ENCODE measurements around the gene TEX10.
"Not testable (repeated sequence)": the region's sequence is repeated elsewhere in the genome, so short reads cannot be mapped to it uniquely, and the experiment has no call there.

The TEX10 gene

DNA sequence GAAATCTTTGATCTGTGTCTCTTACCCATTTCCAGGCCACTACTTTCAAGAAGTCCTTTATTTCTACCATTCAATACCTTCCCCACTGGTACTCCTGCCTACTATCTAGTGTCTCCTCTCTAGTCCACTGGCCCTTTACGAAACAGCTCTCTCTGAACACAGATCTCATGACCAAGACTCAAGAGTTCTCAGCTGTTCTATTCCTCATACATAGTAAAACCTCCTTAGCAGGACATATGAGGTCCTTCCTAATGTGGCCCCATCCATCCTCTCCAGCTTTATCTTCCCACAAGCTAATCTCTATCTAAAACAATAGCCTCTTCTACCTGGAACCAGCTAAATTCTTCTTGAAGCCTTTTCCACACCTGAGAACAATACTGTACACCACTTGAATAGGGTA lies 2.6 kb downstream of the TEX10 start:
- no peak for DNase-seq (ENCODE audit: low read depth in 2 of 2)

DNA sequence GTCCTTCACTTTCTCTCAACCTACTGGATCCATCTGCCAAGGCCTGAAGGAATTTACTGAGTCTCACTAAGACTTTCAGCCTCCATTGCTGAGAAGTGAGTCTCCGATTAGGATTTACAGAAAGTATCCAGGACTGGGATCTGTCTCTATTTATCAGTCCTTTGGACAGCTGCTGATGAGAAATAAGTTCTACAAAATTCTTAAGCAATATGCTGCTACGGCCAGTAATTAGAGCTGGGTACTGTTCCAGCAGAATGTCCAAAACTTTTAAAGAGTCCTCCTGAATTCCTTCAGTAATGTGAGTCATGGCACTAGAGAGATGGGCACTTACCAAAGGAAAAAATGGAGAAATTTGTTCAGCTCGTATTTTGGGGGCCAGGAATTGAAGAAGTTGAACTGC lies 5.9 kb downstream of the TEX10 start:
- no peak for DNase-seq (ENCODE audit: low read depth in 2 of 2)

DNA sequence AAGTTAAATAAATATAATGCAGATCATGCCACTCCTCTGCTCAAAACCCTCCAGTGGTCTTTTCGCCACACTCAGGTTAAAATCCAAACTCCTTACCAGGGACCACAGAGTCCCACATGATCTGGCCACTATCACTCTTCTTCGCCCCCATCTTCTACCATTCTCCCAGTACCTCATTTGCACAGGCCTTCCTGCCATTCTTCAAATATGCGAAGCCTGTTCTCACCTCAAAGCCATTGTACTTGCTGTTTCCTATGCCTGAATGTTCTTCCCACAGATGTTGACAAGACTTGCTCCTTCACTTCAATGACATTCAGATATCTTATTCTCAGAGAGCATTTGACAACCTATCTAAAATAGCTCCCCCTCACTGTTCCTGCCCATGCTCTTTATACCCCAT lies 10.9 kb downstream of the TEX10 start:
- no peak for DNase-seq (ENCODE audit: low read depth in 2 of 2)

DNA sequence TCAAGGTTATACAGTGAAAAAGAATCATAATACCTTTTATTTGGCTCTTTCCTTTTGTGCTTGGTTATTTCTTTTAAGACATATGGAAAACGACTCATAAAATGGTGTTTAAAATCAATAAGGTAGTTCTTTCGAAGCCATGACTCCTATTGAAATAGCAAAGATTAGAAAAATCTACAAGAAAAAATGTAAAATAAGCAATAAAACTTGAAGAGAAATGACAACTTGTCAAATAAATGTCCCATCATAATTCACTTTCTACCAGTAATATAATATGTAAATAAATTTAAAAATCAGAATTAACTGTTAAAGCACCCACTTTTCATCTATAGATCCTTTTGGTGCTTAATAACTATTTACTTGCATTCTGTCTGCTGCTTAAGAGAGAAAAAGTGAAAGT lies 12.5 kb downstream of the TEX10 start:
- no peak for DNase-seq (ENCODE audit: low read depth in 2 of 2)

DNA sequence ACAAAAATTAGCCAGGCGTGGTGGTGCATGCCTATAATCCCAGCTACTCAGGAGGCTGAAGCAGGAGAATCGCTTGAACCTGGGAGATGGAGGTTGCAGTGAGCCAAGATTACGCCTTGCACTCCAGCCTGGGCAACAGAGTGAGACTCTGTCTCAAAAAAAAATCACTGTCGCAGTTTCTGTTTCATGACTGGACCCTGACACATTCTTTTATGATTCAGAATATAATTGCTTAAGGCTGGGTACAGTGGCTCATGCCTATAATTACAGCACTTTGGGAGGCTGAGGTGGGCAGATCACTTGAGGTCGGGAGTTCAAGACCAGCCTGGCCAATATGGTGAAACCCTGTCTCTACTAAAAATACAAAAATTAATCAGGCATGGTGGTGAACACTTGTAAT lies 14.0 kb downstream of the TEX10 start:
- DNase-seq (ENCODE audit: low read depth in 2 of 2): not testable (repeated sequence)

DNA sequence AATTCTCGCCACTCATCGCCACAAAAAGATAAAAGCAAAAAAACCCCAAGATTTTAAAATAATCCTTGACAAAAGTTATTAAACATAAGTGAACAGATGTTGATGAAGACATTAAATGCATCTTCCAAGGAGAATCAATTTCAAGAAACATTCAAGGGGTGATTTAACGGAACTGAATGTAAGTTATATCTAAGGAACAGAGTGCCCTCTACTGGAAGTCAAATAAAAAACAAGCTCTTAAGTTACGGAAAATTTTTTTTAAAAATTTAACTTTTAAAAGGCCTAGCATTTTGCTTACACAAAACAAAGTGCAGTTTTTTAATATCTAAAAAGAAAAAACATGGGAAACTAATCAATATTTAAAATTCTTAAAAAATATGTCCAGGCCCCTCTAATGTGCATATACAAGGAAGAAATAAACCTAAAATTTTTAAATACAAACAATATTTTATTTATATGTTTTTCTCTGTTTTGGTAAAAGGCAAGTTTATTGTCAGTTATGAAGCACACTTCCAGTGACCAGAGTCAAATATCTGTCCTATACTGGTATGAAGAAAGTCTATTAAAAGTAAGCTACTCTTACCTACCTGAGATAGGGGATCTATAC lies 28.0 kb downstream of the TEX10 start:
- no peak for DNase-seq (ENCODE audit: low read depth in 2 of 2)

DNA sequence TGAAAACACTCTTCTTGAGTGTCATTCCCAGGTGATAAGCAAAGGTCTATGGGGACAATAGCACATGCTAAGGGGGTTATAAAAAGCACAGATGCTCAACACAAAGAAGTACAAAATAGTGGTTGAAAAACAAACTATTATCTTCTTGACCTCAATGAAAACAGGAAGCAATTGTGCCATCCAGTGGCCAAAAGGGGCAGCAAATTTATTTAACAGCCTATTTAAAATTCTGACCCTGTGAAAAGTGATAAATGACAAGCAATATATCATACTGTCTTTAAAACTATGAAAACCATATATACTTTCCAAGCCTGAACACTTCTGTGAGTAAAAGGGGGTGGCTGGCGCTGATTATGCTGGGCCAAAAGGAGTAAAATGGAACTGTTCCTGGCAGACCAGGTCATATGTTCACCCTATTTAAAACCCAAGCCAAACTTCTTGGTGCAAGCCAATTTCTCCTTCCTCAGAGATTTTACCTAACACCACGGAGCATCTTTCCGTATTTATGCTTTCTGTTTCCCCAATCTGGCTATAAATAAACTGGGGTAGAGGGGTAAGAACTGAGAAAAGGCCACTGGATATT lies 29.7 kb downstream of the TEX10 start:
- no peak for DNase-seq (ENCODE audit: low read depth in 2 of 2)

DNA sequence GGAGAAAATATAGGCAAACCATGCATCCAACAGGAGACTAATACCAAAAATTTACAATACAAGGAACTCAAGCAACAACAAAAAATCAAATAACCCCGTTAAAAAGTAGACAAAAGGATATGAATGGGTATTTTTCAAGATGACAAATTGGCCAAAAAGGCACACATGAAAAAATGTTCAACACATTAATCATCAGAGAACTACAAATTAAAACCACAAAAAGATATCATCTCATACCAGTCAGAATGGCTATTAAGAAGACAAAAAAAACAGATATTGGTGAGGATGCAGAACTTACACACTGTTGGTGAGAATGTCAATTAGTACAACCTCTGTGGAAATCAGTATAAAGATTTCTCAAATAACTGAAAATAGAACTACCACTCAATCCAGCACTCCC lies 35.0 kb downstream of the TEX10 start:
- DNase-seq (ENCODE audit: low read depth in 2 of 2): no peak

DNA sequence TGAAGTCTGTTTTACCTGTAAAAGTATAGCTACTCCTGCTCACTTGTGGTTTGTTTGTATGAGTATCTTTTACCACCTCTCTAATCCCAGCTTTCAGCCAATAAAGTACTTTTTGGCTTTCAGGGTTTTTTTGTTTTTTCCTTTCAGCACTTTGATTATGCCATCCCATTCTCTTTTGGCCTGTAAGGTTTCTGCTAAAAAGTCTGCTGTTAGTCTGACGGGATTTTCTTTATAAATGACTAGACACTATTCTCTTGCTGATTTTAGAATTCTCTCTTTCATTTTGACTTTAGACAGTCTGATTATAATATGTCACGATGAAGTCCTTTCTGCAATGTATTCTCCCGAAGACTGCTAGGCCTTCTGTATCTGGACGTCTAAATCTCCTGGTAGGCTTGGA lies 37.2 kb downstream of the TEX10 start:
- DNase-seq (ENCODE audit: low read depth in 2 of 2): no peak

DNA sequence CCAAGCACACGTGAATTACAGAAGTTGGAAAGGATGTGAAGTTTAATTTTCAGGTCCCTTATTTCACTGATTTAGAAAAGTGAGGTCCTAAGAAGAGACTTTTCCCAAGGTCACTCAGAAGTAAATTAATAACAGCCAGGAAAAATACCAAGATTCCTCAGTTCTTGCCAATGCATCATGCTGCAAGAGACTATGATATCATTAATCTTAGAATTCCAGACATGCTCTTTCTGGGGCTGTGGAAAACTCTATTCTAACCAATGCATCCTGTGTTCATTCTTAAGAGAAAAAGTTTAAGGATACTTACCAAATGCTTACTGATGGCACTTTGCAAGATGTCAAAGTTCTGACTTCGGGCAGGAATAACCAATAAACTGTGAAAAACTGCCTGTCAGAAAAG lies 42.8 kb downstream of the TEX10 start:
- no peak for DNase-seq (ENCODE audit: low read depth in 2 of 2)

DNA sequence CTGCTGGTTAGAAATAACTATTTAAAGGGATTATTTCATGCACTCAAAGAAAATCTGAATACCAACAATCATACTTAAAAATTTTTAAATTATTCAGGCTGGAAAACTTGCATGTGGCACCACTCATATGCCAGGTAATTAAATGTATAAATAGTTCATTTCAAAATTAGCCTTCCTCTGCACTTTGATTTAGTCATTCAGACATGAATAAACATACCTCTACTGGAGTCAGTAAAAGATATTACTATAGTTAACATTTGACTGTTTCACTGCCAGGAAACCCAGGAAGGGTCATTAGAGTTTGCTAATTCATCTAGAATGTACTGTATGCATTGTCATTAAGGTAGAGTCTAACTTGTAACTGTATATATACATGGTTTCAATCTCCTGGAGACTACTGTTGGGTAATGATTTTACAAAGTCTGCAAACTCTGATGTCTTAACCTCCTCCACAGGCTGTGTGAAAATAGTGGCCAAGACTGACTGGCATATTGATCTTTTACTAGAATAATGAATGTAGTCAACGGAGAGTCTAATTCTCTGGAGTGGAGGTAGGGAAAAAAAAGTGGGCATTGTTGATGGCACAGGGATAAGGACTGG lies 43.7 kb downstream of the TEX10 start:
- no peak for DNase-seq (ENCODE audit: low read depth in 2 of 2)

DNA sequence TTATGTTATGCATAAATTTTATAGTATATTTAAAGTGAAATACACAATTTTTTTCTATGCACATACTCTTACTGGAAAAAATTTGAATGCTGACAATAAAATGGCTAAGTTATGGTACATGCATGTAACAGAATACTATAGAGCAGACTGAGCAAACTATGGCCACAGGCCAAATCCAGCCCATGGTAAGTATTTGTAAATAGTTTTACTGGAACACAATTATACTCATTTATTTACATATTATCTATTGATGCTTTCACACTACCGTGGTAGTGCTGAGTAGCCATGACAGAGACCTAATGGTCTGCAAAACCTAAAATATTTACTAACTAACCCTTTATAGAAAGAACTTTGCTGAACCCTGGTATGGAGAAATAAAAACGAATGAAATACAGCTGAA lies 45.7 kb downstream of the TEX10 start:
- no peak for DNase-seq (ENCODE audit: low read depth in 2 of 2)

DNA sequence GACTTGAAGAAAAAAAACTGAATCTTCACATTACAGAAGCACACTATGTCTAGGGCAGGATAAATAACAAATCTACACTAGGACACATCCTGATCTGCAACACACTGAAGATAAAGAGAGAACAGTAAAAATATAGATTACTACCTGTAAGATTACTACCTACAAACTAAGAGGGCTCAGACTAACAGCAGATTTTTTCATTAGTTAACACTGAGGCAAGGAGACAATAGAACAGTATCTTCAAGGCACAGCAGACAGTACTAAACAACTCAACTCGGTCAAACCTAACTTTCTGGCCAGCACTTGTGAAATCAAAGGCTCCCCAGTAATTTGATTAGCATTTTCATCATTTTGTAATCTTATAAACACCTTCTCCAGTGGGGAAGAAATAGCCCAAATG lies 46.5 kb downstream of the TEX10 start:
- DNase-seq (ENCODE audit: low read depth in 2 of 2): no peak

DNA sequence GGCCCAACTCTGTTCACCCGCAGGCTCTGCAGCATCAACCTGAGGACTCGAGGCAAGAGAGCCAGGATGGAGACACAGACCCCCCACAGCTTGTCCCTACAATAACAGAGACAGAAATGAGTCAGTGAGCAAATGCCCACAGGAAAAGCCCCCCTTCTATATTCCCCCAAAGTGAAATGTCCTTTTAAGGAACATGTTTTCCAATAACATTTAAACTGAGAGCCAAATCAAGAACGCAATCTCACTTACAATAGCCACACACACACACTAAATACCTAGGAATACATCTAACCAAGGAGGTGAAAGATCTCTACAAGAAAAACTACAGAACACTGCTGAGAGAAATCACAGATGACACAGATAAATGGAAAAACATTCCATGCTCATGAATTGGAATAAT lies 49.0 kb downstream of the TEX10 start:
- no peak for DNase-seq (ENCODE audit: low read depth in 2 of 2)

DNA sequence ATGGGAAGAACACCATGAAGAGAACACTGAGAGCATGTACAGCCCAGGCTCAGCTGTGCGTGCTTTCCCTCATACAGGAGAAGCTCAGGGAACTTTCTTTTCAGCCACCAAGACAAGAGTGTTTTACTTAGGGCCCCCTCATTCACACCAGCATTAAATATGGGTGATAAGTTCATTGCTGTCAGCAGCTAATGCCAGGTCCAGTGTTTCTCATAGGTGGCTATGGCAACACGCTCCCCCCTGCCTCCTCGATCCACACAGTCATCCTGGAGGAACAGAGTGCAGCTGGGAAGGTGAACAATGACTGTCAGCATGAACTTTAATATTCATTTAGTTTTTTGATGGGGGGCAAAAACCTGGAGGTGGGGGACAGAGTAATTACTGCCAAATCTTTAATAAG lies 54.4 kb downstream of the TEX10 start:
- no peak for DNase-seq (ENCODE audit: low read depth in 2 of 2)

DNA sequence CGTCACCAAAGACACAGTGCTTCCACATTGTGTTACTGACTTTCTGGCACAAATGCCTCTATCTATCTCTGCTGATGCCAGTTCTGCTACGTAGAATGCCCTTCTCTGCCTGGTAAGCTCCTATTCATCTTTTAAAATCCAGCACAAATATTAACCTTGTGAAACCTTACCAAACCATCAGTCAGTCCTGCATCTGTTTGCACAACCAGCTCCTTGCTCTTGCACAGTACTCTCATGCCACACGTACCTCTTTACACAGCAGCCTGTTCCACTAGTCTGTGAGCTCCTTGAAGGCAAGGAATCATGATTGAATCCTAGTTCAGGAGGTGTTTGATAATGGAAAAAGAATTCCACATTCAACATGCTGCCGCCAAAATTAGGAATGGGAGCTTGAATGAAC lies 56.3 kb downstream of the TEX10 start:
- no peak for DNase-seq (ENCODE audit: low read depth in 2 of 2)

DNA sequence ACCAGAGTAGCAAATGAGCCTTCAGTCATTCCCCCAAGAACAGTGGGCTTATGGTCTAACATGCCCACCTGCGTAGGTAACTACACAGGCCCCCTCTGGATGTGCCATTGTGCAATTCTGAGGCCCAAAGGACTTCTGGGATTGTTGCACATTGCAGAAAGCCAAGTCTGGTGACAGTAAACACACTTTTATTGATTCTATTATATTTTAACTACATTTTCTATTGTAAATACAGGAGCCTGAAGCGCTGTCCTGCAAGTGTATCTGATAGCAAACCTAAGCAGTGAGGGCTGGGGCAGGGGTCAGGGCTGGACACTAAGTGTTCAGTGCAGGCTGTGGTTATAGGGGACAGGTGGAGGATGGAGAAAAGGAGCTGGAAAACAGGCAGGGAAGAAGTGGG lies 57.5 kb downstream of the TEX10 start:
- no peak for DNase-seq (ENCODE audit: low read depth in 2 of 2)

DNA sequence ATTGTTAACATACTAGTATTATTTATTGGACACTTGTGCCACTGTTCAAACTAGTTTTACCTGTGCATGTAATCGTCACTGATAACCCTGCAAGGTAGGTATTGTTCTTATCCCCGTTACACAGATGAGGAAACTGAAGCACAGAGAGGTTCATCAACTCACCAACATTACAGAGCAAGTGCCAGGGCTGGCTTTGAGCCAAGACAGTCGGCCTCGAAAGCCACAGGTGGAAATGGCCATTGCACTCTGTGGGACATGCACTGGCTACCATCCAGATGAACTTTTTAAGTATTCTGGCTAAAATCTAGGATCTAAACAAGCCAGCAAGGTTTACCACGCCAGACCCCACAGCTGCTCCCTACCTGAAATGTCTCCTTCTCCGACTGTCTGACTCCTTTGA lies 57.9 kb downstream of the TEX10 start:
- DNase-seq (ENCODE audit: low read depth in 2 of 2): no peak

DNA sequence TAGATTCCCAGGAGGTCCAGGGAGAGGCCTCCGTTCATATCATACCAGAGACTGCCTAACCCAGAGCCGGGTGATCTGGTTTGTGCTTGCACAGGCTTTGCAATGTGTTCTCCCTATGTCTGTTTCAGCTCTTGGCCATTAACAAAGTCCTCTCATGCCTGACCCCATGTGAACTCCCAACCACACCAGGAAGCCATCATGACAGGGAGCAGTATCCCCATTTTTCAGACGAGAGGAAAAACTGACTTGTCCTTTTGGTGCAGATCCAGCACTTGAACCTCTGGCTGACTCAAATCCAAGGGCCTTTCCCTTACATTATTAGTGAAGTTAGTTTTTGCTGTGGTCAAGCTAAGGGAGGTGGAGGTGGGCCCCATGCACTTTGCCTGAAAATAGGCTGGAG lies 58.4 kb downstream of the TEX10 start:
- no peak for DNase-seq (ENCODE audit: low read depth in 2 of 2)

DNA sequence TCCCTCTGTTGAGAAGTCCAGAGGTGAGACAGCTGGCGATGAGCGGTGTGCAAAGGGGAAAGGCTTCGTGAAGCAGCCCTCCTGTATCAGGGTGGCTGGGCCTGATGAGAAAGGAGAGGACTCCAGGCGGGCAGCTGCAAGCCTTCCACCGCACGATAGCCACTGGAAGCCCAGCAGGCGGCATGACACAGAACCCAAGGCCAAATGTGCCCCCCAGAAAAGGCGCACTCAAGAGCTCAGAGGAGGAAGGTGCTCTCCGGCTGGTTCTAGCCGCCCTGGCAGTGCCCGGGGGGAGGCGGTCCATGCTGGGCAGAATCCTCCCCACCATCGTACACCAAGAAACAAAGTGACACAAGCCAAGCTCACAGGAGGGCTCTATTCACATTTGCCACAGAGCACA lies 60.3 kb downstream of the TEX10 start:
- DNase-seq (ENCODE audit: low read depth in 2 of 2): no peak

DNA sequence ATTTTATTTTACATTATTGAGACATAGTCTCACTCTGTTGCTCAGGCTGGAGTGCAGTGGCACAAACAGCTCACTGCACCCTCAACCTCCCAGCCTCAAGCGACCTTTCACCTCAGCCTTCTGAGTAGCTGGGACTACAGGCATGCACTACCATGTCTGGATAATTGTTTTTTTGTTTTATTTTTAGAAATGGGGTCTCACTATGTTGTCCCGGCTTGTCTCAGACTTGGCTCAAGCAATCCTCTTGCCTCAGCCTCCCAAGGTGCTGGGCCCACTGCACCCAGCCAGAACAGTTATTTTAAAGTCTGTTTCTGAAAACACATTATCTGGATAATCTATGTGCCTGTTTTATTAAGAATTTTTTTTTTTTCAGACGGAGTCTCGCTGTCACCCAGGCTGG lies 62.0 kb downstream of the TEX10 start:
- DNase-seq (ENCODE audit: low read depth in 2 of 2): no peak

DNA sequence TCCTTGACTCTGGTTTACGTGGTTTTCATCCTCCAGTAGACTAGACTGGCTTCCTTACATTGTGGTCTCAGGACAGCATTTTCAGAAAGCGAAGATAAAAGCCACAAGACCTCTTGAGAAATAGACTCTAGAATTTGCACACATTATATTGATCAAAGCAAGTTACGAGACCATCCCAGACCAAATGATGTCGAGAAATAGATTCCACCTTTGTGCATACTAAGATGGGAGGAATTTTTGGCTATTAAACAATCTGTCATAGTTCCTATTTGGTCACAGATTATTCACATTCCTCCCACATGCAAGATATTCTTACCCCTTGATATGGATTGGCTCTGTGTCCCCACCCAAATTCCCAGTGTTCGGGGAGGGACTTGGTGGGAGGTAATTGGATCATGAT lies 65.6 kb downstream of the TEX10 start:
- no peak for DNase-seq (ENCODE audit: low read depth in 2 of 2)

DNA sequence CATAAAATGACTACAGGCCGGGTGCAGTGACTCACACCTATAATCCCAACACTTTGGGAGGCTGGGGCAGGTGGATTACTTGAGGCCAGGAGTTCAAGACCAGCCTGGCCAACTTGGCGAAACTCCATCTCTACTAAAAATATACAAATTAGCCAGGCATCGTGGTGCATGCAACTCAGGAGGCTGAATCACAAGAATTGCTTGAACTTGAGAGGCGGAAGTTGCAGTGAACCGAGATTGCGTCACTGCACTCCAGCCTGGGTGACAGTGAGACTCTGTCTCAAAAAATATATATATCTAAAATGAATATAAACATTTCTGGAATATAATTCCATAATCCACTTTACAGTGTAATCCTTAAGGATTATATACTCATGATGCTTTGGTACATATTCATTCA lies 66.5 kb downstream of the TEX10 start:
- DNase-seq (ENCODE audit: low read depth in 2 of 2): no peak

DNA sequence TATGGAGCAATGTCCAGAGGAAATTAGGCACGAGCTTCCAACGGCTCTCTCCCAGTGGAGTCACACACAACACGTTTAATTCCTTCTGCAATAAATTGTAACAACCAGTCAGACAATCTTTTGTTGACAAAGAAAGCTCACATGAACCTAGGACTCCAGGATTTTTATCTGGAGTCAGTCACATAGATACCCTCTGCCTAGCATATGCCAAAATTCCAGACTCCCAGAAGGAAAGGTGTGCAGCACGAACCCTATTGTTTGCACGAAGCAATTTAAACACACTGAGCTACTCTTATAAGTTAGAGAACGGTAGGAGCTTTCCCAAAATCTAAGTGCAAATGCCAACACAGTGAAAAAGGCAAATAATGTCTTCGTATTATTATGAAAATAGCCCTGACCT lies 67.1 kb downstream of the TEX10 start:
- DNase-seq (ENCODE audit: low read depth in 2 of 2): no peak
